ENCODE data around the gene AGBL4. TPM values are rescaled to one million over a fixed set of nuclear protein-coding genes. Genes with fewer than 3 reads are reported as not detected.
A peak's percentile ranks its signal among the peaks of the same experiment; 100 is the strongest.

Gene AGBL4
- total RNA-seq, 4 donors from 2014 or later = 0.08 to 0.71 (median 0.60) TPM

GRCh38 chr1:48692235-48692634 lies 1331.5 kb downstream of the AGBL4 start:
- TF ChIP-seq CTCF (IDR thresholded peaks at IDR 0.05) (no peak), POLR2A (IDR thresholded peaks at IDR 0.05) (no peak)
- intact Hi-C loops (cut with DNase I; ENCODE audit: low total_unique reads) = no loop called here
- DNase-seq (ENCODE audit: low spot score in 2 of 2) = no peak
- 65 to 81% methylated on average over 9 of the region's 9 CpGs for WGBS, 2 donors
- H3K4me3 ChIP-seq (ENCODE audit: low read depth, poor library complexity, severe bottlenecking) = no peak overlapping the region

DNA sequence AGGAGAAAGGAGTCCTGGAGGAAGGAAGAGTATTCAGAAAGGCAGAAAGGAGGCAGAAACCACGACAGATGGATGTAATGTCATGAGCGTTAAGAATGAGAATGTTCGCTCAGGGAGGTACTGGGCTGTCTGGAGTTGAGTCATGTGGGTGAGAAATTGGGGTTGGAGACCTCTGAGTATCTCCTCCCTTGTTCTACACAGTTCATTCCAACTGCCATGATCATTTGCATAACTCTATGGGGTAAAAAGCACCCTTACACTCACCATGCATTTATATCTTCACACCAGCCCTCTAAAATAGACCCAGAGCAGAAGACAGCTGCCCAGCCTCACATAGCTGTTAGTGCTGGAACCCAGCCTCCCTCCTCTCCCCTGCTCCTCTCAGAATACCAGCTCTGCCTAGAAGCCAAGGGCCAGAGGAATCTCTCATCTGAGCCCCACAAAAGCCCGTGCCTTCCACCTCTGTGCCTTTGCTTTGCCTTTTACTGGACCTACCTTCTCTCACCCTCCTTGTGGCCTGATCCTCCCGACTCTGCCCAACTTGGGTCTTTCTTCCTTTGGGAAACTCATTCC lies 1332.2 kb downstream of the AGBL4 start:
- 78 to 84% methylated on average over 5 of the region's 5 CpGs for WGBS, 2 donors
- no peak overlapping the region for H3K4me3 ChIP-seq (ENCODE audit: low read depth, poor library complexity, severe bottlenecking)
- intact Hi-C loops (cut with DNase I; ENCODE audit: low total_unique reads) = no loop called here
- TF ChIP-seq CTCF (IDR thresholded peaks at IDR 0.05) (no peak), POLR2A (IDR thresholded peaks at IDR 0.05) (no peak)
- no peak for DNase-seq (ENCODE audit: low spot score in 2 of 2)

DNA sequence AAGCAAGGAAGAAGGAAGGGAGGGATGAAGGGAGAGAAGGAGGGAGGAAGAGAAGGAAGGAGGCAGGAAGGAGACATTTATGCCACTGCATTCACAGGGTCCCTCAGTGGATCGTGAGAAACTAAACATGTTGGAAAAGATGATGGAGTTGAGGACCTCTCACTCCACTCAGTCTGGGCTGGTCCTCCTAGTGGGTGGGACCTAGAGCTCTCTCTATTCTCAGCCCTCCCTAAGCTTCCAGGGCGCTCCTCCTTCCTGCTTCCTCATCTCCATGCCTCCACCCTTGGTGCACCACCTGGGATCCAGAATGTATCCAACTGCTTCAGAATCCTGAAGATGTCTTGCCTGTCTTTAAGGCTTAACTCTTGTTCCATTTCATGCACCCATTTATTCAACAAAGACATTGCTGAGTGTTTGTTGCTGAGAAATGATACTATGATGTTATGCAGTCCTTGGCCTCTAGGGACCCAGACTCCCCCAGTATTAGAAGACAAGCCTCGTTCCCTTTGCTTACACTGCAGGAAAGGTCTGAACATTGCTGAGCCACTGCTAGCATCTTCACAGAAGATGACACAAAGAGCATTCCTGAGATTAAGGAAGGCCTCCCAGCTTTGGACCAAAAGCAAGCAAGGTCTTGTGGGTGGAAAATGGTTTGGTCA lies 1335.5 kb downstream of the AGBL4 start:
- intact Hi-C loops (cut with DNase I; ENCODE audit: low total_unique reads) = no loop called here
- WGBS, 2 donors = 58 to 72% methylated on average over 3 of the region's 3 CpGs
- peak in 1 of 2 donors; percentile 29 for DNase-seq (ENCODE audit: low spot score in 2 of 2)
- no peak overlapping the region for H3K4me3 ChIP-seq (ENCODE audit: low read depth, poor library complexity, severe bottlenecking)
- TF ChIP-seq POLR2A (IDR thresholded peaks at IDR 0.05) = no peak
- no peak for TF ChIP-seq CTCF (IDR thresholded peaks at IDR 0.05)

- TF ChIP-seq POLR2A (IDR thresholded peaks at IDR 0.05) (no peak), CTCF (IDR thresholded peaks at IDR 0.05) (no peak)
- DNase-seq (ENCODE audit: low spot score in 2 of 2) = peak in 1 of 2 donors; percentile 69
- H3K4me3 ChIP-seq (ENCODE audit: low read depth, poor library complexity, severe bottlenecking) = no peak overlapping the region
- intact Hi-C loops (cut with DNase I; ENCODE audit: low total_unique reads) = no loop called here
- WGBS, 2 donors = 72 to 75% methylated on average over 13 of the region's 13 CpGs
Measured at GRCh38 chr1:48687282-48688045, 1336.3 kb downstream of the AGBL4 start.

DNA sequence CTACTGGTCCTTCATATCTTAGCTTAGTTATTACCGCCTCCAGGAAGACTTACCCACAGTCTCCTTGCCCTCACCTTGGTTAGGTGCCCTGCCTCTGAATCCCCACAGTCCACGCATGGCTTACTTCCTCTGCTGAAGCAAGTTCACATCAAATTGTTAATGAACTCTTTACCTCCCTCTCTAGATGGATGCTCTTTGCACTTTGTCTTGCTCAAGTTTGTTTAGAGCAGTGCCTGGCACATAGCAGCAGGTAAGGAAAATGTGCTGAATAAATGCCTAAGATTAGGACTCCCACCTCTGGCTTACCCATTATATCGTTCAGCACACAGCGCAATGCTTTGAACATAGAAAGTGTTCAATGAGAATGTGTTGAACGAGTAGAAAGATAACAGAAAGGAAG lies 1337.6 kb downstream of the AGBL4 start:
- intact Hi-C loops (cut with DNase I; ENCODE audit: low total_unique reads) = no loop called here
- DNase-seq (ENCODE audit: low spot score in 2 of 2) = no peak
- H3K4me3 ChIP-seq (ENCODE audit: low read depth, poor library complexity, severe bottlenecking) = no peak overlapping the region
- TF ChIP-seq POLR2A (IDR thresholded peaks at IDR 0.05) (no peak), CTCF (IDR thresholded peaks at IDR 0.05) (no peak)
- 91 to 96% methylated on average over 5 of the region's 5 CpGs for WGBS, 2 donors

All from lower leg skin (tissue), 4 donors.